GM10266 (cell line): ENCODE measurements around the gene LIPA.

Experiments
- DNase-seq: peaks from one replicate; pipeline ENCODE4 v3.0.0; 2012; ENCODE audit errors: extremely low spot score
- TF ChIP-seq, protein P1 (sequence below): IDR thresholded peaks from 2 replicates; pipeline ENCODE4 v1.5.1; 2012; ENCODE audit warnings: mild to moderate bottlenecking, low read depth; ENCODE audit not compliant: control insufficient read depth, insufficient read depth; ENCODE audit errors: missing control alignments

Gene LIPA

DNA sequence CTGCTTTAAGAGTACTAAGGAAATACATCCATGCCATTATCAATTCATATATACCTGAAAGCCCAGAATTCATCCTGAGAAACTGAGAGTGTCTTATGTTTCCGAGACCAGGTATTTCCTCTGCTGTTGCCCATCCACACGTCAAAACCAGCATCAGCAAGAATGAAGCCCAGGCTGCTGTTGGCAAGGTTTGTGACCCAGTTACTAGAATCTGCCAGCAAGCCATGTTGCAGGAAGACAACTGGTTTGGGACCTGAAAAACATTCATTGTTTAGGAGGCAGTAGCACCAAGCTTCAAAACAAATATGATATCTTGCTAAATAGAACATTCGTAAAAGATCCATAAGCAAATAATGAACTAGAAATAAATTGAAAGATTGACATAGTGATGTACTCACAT lies 23.4 kb downstream of the LIPA start:
- TF ChIP-seq, protein P1, sequence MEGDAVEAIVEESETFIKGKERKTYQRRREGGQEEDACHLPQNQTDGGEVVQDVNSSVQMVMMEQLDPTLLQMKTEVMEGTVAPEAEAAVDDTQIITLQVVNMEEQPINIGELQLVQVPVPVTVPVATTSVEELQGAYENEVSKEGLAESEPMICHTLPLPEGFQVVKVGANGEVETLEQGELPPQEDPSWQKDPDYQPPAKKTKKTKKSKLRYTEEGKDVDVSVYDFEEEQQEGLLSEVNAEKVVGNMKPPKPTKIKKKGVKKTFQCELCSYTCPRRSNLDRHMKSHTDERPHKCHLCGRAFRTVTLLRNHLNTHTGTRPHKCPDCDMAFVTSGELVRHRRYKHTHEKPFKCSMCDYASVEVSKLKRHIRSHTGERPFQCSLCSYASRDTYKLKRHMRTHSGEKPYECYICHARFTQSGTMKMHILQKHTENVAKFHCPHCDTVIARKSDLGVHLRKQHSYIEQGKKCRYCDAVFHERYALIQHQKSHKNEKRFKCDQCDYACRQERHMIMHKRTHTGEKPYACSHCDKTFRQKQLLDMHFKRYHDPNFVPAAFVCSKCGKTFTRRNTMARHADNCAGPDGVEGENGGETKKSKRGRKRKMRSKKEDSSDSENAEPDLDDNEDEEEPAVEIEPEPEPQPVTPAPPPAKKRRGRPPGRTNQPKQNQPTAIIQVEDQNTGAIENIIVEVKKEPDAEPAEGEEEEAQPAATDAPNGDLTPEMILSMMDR: no peak
- no peak for DNase-seq

DNA sequence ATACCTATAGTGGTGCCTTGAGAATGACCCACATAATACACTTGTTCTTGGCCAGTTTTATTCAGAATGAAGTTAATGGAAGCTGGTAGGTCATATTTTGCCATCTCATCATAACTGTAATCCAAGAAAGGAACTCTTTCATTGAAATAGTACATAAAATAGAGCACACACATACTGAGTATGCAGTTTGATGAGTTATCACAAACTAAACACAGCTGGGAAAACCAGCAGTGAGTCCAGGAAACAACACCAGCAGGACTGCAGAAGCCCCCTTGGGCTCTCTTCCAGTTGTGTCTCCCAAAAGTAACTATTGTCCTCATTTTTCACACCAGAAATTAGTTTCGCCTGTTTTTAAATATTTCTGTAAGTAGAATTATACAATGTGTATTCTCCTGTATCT lies 24.7 kb downstream of the LIPA start:
- DNase-seq: no peak
- TF ChIP-seq, protein P1: no peak

DNA sequence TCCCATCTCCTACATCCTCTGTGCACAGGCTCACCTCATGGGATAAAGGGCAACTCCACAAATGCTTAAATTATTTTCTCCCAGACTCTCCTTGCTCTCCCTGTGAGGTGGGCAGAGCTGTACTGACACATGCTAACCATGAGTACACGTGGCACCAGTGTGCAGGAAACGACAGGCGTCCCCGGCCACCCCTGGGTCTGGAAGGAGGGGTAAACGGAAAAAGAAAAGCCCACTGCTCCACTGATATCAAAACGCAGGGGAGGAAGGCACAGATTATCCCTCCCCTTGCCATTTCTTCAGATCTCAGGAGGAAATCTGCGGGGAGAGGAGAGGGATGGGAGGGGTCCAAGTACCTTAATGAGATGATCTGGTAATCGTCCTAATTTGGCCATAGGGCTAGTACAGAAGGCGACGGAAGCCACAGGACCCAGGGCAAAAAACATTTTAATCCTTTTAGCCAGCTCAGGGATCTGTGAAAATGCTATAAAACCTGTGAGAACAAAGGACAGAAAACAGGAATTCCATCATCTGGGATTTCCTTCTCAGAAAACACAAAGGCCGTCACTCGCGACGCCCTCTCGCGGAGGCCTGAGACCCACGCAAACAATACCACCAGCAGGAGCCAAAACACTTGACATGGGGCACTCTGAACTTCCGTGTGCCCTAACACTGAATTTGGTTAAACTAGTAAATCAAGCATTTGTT lies 26.7 kb downstream of the LIPA start:
- TF ChIP-seq, protein P1: no peak
- DNase-seq: no peak

DNA sequence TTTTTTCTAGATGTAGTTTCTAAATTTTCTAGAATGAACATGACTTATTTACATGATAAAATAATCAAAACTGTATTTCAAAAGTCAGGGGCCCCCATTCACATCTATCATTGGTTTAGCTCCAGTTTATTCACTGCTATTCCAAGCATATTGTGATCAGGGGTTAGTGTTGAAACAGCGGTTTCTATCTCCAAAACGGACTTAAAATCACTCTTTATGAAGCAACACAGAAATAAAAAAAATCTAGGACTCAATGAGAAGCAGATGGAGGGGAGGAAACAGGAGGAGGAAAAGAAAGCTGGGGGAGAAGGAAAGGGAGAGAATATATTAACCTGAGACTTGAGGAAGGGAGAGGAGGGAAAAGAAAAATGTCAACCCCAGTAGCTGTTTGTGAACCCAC lies 29.7 kb downstream of the LIPA start:
- TF ChIP-seq, protein P1: no peak
- no peak for DNase-seq

DNA sequence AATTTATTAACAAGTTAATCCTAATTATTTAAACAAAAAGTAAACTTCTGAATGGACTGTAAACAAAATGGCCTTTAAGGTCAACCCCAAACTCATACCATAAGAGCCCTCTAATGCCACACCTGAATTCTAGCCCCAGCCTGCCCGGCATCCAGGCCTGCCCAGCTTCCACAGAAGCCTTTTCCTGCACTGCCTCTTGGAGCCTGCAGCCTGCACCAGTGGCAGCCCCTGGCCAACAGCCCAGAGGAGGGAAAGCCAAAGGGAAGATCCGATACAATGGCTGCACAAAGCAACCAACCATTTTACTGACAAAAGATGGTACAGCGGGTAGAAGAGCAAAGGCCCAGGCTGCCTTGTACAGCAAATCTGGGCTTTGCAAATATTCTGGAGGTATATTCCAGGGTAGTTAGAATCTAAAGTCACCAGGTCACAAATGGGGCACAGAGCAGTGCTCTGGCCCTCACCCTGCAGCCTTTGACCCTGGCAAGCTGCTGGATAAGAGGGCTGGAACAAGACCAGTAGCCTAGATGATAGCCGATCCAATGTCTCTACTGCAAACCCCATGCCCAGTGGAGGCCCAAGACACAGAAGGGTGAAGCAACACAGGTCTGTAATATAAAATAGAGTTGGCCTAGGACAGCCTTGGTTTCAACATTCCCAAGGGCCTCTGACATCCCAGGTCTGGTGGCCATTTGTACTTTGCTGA lies 31.9 kb downstream of the LIPA start:
- TF ChIP-seq, protein P1: no peak
- no peak for DNase-seq

DNA sequence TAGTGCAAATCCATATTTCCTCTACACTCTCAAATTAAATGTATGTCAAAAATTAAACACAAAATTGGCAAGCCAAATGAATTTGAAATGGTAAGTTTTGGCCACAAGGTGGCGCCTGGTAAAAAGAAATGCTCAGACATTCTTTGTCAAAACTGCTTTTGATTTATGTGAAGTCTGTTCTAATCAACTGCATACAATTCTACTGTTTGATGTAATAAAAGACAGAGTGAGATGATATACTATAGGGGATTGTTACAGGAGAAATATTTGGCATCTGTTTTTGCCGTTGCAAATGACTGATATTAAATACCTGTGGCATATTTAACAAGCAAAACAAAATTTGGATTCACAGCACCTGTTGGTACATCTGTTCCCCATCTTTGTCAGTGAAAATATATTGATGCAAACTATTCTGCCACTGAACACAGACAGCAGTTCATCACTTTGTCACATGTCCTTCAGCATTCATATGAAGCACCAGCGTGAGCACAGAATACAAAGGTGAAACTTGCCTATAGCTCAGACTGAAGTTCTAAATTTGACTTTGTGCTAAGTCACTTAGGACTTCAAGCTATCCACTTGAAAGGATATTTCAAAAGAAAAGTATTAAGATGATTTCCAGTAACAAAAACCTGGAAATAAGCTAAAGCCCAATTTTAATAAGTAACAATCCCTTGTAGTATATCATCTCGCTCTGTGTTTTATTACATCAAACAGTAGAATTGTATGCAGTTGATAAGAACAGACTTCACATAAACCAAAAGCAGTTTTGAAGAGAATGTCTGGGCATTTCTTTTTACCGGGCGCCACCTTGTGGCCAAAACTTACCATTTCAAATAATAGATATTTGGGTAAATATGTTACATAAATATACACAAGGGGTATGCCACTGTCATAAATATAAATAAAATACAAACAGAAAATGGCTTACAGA lies 34.3 kb downstream of the LIPA start:
- TF ChIP-seq, protein P1: peak; percentile 72
- peak; percentile 32 for DNase-seq
